LHCN-M2 (cell line): Measurements from ENCODE around the gene THEM5. TPM values are rescaled to one million over a fixed set of nuclear protein-coding genes. Genes with fewer than 3 reads are reported as not detected.

Experiments used
- DNase-seq: peaks from one replicate; pipeline ENCODE4 v3.0.0-alpha.2; 2012; ENCODE audit warnings: low read depth
- total RNA-seq: library from RNA; depleted of rRNA; stranded (reverse); fragments of >200 nt; gene quantifications from 2 replicates; pipeline ENCODE4 v1.2.3, GENCODE V29; 2014

Gene THEM5
- total RNA-seq, 1 experiment from 2014 or later = not detected

DNA sequence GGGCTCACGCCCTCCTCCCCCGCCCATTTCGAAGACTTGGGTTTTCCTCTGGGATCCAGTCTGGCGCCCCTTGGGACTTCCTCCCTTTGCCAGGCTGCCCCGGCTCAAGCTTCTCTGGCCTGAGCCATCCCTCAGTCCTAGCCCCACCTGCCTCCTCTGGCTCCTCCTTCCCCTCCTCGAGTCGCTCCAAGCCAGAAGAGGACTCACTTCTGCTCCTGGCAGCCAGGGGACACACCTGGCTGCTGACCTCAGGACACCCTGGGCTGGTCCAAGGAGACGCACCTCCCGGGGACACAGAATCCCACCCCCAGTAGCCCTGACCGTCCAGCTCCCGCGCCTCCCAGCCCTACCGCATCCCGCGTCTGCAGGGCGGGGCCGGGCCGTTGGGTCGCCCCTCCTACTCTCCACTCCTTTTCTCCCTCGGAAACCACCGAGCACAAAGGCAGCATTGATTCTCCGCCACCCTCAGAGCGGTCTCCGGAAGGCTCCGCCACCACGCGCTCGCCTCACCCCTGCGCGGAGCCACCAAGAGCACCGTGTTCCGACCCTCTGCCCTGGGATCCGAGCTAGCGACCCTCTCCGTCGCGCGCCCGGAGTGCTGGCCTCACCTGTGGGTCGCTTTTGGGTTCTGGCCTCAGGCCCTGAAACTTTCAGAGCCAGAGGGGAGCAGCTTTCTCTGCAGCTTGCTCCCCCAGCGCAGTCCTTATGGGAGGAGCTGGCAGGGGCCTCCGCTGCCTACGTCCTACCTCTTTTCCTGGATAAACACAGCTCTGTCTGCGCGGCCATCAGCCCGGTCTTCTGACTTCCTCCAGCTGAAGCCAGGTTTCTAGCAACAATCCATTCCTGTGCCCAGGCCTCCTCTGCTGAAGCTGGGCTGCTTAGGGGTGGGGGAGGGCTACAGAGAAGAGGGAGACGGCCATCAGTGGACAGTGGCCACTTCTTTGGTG is 13.8 kb downstream of the THEM5 start, which contains the start of gene C2CD4D:
Gene C2CD4D, minus strand, starts transcription at position 364 of the 947 bp plus-strand sequence. CDS start 831 bp downstream, outside the sequence.
- DNase-seq = no peak

DNA sequence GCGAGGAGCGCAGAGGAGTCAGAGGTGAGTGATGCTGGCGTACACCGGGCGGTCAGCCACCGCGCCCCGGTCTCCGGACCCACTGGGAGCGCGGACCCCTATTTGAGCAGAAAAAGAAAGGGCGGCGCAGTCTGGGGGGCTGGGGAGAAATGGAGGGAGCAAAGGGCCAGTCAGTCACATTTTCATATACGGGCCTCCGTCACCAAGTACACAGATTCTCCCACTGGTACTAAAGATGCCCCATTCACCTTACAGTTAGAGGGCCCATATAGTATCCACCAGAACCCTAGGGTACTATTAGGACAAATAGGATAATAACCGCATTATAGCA is 14.5 kb downstream of the THEM5 start:
- no peak for DNase-seq

DNA sequence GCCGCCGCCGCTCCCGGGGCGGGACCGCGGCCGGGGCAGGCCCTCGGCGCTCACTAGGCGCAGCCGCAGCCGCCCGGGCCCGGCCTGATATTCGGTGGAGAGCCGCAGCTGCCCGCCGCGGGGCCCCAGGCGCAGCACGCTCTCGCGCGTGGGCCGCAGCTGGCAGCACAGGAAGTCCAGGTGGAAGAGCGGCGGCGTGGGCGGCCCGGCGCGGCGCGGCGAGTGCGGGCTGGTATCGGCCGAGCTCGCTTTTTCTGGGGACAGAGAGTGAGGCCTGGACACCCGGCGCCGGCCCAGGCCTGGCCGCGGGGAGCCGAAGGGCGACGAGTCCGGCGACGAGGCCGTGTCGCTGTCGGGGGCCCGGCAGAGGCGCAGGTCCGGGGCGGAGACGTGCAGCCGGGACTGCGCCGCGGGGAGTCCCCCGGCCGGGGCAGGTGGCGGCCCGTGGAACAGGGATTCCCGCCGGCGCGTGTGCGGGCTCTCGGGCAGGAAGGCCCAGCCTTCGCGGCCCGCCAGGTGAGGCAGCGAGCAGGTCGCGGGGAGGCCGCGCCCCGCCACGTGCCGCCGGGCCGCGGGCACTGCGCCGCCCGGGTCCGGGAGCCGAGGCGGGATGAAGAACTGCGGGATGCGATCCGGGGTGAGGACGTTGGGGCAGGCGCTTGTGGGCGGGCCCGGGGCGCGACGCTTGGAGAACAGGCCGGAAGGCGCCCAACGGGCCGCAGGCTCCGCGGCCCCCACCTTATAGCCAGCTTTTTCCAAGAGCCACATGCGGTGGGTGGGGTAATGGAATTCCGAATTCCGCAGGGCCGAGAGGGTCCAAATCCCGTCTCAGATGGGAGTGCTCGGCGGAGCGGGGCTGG is 15.1 kb downstream of the THEM5 start:
- no peak for DNase-seq

DNA sequence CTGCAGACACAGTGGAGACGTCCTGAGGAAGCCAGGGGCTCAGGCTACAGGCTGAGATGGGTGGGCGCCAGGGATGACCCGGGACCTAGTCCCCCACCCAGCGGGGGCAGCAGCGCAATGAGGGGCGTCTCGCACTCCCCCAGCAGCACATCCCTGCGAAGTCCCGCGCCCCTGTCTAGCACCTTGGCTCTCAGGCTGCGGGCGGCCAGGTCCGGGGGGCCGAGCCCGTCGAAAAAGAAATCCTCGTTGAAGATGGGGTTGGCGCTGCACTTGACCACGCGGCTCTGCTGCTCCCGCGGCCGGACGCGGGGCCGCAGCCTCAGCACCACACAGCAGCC is 15.7 kb downstream of the THEM5 start:
- no peak for DNase-seq

DNA sequence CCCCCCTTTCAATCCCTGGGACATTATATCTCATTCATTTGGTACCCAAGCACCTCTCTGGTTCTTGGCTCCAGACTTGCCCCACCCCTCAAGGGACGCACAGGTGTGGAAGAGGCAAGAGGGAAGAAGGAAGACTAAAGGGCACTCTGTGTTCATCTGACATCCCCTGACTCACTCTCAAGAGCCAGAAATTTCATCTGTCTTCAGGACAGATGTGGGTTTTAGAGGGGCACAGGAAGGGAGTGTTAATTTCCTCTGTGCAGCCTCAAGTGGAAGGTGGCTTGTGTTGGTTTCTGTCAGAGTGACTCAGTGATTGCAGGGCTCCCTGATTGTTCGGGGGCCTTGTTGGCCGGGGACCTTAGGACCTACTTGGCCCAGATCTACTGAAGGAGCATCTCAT is 16.3 kb downstream of the THEM5 start:
- DNase-seq = peak; percentile 31

DNA sequence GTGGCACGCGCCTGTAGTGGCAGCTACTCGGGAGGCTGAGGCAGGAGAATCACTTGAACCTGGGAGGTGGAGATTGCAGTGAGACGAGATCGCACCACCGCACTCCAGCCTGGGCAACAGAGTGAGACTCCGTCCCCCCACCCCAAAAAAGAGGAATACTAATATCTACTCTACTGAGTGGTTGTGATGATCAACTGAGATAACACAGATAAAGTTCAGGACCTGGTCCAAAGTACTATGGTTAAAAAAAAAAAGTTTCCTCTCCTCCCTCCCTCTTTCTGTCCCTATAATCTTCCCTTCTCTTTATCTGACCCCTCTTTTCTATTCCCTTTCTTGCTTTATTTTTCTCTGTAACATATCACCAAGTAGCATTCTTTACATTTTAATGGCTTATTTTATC is 17.9 kb downstream of the THEM5 start:
- DNase-seq = no peak

DNA sequence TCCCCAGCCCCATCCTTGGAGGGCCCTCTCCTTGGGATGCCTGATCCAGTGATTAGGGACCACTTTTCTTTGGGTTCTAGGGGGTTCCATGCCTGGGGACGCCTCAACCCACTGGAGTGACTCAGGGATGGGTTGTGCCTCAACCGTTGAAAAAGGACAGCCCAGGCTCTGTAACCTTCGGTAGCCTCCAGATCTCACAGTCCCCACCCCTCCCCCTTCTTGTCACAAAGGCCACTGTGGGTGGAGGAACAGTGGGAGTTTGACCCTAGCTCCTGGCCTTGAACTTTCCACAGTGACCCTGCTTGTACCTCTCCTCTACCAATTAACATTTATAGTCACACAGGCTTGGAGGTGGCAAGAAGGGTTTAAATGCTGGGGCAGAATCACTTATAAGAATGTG is 19.3 kb downstream of the THEM5 start:
- no peak for DNase-seq

DNA sequence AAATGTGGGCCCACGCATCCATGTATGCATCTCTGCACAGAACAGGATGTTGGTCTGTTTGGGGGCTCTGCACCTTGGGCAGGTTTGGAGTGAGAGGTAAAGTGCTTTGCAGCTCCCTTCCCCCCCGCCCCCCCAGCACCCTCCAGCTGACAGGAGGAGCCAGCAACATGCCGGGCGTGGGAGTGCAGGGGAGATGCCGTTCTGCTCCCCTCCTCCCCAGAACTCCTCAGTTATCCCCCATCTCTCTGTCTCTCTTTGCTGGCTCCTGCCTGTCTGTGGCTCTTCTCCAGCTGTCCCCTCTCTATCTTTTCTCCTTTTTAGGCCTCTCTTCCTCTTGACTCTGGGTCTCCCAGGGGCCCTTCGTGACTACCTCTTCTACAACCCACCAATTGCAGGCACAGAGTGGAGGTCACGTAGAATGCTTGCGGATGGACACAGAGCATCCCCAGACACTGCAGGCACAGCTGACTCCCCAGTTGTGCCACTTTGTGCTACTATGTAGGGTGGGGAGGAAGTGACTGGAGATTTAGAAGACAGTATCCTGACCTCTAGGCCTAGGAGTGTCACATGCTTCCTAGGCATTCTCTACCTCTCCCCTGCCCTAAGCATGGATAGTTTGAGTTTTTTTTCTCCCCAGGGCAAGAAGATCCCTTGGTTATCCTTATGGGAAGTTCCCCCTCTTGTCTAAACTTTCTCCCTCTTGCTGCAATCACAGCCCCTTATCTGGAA is 20.2 kb downstream of the THEM5 start:
- DNase-seq = no peak

DNA sequence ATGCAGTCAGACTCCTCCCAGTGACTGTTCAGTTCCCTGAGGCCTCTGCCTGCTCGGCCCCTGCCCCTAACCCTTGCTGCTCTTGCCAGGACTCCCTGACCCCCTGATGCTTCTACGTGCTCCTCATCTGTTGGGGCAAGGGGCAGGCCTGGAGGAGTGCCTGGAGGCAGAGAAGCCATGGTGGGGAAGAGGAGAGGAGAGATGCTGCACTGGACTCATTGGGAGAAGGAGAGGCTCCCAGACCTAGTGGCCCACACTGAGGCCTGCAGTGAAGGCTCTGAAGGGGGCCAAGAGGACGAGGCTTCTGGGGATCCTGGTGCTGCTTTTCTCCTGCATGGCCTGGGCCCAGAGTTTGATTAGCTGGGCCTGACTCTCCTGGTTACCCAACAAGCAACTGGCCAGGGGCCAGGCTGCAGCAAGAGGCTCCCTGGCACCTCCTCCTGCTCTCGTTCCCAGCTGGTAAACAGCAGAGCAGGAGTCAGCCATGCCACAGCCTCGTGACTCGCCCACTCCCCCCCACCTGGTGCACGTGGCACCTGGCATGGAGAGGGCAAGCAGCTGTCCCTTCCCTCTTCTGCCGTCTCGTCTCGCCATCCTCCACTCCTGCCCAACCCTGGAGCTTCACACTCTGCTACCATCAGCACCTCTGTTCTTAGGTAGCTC is 21.1 kb downstream of the THEM5 start:
- DNase-seq = peak; percentile 72

DNA sequence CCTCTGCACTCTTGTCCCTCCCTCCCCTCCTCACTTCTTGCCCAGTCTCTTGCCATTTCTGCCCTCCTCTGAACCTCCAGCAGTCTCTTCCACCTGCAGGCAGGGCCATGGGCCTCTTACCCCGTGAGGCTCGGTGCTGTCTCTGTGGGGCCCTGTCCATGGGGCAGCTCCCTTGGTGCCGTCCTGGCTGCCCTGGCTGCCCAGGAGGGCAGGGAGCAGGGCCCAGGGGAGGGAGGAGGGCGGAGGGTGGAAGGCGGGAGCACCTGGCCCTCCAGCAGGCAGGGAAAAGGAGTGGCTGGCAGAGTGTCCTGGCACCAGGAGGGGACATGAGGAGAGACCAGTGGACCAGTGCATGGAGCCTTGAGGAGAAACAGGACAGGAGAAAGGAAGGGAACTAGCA is 21.9 kb downstream of the THEM5 start, which contains the start of gene RORC:
Gene RORC, minus strand, starts transcription at position 198 of the 400 bp plus-strand sequence. Its CDS starts 38 bp downstream, at position 160.
- DNase-seq = no peak

DNA sequence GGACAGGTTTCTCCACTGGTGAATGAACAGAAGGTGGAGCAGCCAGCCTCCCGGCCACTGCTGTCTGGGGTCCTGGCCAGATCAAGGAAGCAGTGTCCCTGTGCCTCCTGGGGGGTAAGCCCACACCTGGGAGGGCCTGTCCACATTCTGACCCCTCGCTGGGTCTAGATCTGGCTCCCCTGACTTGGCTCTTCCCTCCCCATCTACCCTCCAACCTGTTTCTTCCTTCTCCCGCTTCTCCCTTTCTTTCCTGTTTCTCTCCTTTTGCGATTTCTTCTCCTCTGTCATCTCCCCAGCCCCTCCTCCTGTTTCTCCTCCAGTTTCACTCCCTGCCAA is 22.3 kb downstream of the THEM5 start:
- DNase-seq = no peak

DNA sequence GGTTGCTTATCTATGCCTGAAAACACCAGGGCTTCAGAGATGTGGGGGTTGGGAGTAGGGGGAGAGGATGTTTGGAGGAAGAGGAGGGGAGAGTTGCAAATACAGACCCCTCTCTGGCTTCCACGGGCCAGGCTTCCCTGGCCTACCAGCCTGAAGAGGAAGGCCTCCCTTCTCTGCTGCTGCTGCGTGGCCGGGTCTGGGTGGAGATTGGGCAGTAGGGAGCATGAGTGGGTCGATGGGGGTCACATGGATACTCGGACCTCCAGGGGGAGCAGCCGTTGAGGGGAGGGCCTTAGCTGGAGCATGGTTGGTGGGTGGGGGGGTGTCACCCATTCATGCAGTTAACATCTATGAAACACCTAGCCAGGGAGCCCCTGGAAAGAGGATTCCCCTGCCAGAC is 23.5 kb downstream of the THEM5 start:
- DNase-seq = no peak

DNA sequence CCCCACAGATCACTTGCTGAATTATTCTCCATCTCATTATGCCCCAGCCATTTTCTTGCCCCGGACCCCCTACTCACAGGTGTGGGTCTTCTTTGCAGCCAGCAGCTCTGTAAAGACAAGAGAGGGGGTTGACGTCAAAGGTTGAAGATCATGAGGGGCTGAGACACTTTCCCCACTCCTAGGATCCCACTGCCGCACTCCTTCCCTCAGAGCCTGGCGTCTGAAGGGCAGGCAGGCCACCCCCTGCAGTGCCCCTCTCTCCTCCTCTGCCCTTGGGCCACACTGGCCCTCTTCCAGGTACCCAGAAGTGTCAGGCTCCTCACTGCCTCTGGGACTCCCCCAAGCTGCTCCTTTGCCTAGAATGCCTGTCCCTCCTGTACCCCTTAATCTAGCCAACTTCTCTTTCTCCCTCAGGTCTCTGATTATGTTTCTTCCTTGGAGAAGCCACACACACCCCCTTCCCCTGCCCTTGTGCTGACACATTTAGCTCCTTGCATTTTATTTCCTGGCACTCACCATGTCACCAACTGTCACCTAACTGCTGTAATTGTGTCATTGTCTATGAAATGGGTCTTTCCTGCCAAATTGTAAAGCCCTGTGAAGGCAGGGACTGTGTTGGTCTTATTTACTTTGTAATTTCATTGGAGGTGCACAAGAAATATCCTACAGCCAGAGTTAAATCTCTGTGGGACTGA is 24.0 kb downstream of the THEM5 start:
- DNase-seq = no peak

DNA sequence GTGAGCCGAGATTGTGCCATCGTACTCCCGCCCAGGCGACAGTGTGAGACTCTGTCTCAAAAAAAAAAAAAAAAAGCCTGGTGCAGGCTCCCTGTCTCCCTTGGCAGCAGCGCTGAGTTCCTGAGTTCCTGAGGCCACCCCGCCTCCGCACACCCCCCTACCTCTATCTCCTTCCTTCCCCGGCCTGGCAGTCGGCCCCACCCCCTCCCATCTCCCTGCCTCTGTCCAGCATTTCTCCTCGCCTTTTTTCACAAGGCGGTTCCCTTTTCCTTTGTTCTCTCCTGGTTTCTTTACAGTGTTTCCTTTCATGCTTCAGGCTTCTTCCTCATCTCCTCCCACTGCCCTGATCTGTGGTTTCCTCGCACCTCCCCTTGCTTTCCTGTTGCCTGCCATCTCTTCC is 24.6 kb downstream of the THEM5 start:
- no peak for DNase-seq

DNA sequence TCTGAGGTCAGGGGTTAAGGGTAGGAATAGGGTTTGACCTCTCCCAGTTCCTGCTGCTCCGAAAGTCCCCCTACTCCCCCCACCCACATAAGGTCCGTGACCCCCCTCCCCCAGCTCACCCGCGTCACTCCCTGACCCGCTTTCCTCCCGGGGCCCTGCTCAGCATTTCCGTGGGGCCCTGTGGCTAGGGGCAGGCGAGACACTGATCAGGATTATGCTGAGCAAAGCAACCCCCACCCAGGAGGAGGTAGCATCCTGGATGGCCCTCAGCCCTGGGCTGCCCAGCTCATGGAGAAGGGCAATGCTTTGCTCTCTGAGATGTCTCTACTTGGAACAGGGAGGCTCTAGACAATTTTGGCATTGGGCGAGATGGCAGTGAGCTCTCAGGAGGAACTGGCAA is 25.7 kb downstream of the THEM5 start:
- DNase-seq = no peak

DNA sequence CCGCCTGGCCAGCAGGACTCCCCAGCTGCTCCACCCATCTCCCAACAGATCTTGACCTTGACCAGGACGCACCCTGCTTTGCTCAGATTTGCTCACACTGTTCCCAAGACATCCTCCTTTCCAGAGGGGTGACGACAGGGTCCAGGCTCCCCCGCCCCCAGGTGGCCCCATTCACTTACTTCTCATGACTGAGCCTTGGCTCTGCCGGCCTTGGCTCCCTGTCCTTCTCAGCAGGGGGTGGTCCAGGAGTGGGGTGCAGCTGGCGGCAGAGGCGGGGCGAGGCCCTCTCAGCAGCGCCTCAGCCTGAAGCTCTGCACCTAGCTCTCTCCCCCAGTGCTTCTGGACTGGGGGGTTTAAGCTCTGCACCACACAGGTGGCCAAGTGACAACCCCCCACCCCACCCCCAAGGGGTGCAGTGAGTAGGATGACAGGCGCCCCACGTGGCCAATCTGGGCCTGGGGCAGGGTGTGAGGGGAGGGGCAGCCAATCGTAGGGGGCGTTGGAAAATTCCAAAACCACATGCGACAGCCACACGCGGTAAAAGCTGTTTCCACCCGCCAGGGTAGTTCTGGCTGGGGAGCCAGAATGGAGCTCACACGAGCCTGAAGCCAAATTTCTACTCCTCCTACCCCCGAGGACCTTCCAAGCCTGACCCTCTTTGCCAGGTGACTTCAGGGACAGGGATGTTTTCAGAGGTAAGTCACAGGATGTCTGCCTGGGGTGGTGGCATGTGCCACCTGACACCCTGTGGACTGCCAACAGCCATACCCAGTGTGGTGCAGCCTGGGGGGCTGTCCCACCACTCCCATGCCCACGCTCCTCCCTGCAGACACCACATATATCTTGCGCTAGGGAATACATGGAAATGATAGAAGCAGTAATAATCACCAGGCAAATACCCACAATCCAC is 27.5 kb downstream of the THEM5 start:
- no peak for DNase-seq

DNA sequence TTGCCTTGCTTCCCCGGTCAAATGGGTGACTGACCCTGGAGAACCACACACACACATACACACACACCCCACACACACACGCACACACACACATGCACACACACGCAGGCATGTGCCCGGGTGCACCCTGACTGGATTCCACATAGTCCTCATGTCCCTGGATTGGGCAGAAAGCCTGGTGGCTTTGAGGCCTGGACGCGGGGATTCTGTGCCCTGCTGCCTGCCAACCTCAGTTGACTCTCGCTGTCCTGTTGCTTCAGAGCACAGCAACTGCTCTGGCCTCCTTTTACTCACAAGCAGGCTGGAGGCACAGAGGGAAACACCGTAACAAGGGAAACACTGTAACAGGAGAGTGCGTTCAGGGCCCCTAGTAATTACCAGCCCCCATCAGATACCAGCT is 28.3 kb downstream of the THEM5 start:
- no peak for DNase-seq

DNA sequence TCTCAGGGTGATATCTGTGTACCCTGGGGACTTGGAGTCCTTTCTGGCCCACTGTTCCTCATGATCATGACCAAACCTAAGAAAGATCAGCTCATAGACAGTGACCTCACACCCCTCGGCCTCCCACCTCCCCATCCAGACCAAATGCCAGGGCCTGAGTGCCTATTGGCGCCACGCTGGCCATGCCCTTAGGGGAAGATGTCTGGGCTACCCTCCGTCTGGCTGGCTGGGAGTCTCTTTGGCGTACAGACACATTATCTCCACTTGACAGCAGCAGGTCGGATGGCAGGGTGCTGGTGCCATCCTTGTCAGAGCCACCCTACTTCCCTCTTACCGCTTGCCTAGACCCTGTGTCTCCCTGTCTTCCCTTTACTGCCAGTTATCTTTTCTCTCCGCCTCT is 30.3 kb downstream of the THEM5 start:
- DNase-seq = no peak

DNA sequence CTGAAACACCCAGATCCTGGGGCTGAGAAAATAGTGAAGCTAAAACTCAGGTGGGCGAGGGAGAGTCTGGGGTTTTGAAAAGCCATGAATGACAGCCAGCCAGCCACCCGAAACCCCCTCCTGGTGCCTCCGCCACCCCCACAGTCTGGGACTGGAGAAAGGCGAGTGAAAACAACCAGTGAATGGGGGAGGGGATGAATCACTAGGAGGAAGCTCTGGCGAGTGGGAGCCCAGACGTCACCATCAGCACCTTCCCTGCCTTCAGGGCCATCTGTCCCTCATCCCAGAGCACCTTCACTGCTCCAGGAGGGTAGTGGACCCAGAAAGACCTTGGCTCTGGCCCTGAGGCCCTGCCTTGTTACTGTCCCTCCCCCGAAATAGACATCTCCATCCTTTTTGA is 31.1 kb downstream of the THEM5 start:
- DNase-seq = no peak

DNA sequence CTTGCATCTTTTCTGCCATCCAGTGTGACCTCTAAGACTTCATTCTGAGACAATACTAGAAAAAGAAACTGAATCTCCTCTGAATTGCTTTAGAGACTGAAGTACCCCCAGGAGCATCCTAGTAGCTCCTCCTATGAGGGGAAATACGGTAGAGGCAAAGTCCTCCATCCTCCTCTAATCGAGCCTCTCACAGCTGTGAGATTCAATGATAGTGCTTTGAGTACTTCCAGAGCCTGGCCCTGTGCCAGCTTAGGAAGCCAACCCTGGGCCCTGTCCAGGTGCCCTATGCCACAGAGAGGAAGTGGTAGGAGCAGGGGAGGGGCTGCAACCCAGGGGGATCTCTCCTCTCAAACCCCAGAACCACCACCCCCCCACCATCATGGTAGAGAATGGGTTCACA is 32.6 kb downstream of the THEM5 start:
- peak; percentile 6 for DNase-seq
